CD14-positive monocyte (primary cell): Measurements from ENCODE around the gene LBHD2. TPM values are rescaled to one million over a fixed set of nuclear protein-coding genes. Genes with fewer than 3 reads are reported as not detected.

Experiments used
- DNase-seq, 3 donors: peaks; one replicate each; pipeline ENCODE4 v3.0.0-alpha.2; 2011 to 2022
- H2AFZ ChIP-seq: 2 replicates; pipeline ENCODE4 v1.6.0; 2012; ENCODE audit warnings: mild to moderate bottlenecking, low read depth, low read length, inconsistent platforms; ENCODE audit not compliant: insufficient read depth, poor library complexity, severe bottlenecking
- H3K27ac ChIP-seq, 2 donors: 1 replicate in 1 of 2; 2 replicates in 1 of 2; pipeline ENCODE4 v1.5.1; 2012 to 2013; ENCODE audit warnings: low read length in 2 of 2, control low read depth in 1 of 2, inconsistent platforms in 1 of 2, low read depth in 1 of 2, mild to moderate bottlenecking in 1 of 2
- H3K27me3 ChIP-seq, 2 donors: one replicate each; pipeline versions ENCODE4 v1.6.0 to v1.6.1; 2011 to 2013; ENCODE audit warnings: low read length in 2 of 2; ENCODE audit not compliant: control insufficient read depth in 2 of 2, insufficient read depth in 2 of 2
- H3K36me3 ChIP-seq, 2 donors: replicated peaks in 1 of 2; 1 replicate in 1 of 2; 2 replicates in 1 of 2; pipeline versions ENCODE4 v1.5.1 to v1.6.1; 2012 to 2013; ENCODE audit warnings: low read length in 2 of 2, control low read depth in 1 of 2, inconsistent platforms in 1 of 2, mild to moderate bottlenecking in 1 of 2; ENCODE audit not compliant: insufficient read depth in 2 of 2, control insufficient read depth in 1 of 2
- H3K4me1 ChIP-seq, 2 donors: 1 replicate in 1 of 2; 2 replicates in 1 of 2; pipeline versions ENCODE4 v1.5.1 to v1.6.1; 2012 to 2013; ENCODE audit warnings: low read length in 2 of 2, control low read depth in 1 of 2, inconsistent platforms in 1 of 2, mild to moderate bottlenecking in 1 of 2, moderate library complexity in 1 of 2; ENCODE audit not compliant: insufficient read depth in 2 of 2, control insufficient read depth in 1 of 2
- H3K4me2 ChIP-seq: replicated peaks from 2 replicates; pipeline ENCODE3; 2012; ENCODE audit warnings: low read length, moderate library complexity, mild to moderate bottlenecking; ENCODE audit not compliant: poor library complexity, severe bottlenecking; ENCODE audit errors: extremely low read depth
- H3K4me3 ChIP-seq, 3 experiments: fragments of 200-600 bp in 1 of 3; sonication (generic) in 1 of 3; replicated peaks in 1 of 3; 1 replicate in 2 of 3; 2 replicates in 1 of 3; pipeline ENCODE4 v1.5.1; 2011 to 2013; ENCODE audit warnings: low read length in 3 of 3, mild to moderate bottlenecking in 3 of 3, control low read depth in 2 of 3, low read depth in 2 of 3, inconsistent platforms in 1 of 3, moderate library complexity in 1 of 3
- H3K79me2 ChIP-seq: 2 replicates; pipeline ENCODE4 v1.6.0; 2012; ENCODE audit warnings: mild to moderate bottlenecking, control low read depth, inconsistent platforms, low read length, moderate library complexity; ENCODE audit not compliant: insufficient read depth
- H3K9ac ChIP-seq: 2 replicates; pipeline ENCODE4 v1.6.0; 2017; ENCODE audit warnings: low read length, mild to moderate bottlenecking; ENCODE audit not compliant: insufficient read depth, poor library complexity, severe bottlenecking
- H3K9me3 ChIP-seq, 2 donors: replicated peaks in 1 of 2; 1 replicate in 1 of 2; 2 replicates in 1 of 2; pipeline versions ENCODE4 v1.5.1 to v1.6.1; 2012 to 2013; ENCODE audit warnings: low read length in 2 of 2, control low read depth in 1 of 2; ENCODE audit not compliant: control insufficient read depth in 1 of 2, insufficient read depth in 1 of 2
- H4K20me1 ChIP-seq: 2 replicates; pipeline ENCODE4 v1.6.0; 2012; ENCODE audit warnings: mild to moderate bottlenecking, low read length, control low read depth, moderate library complexity; ENCODE audit not compliant: insufficient read depth
- H3K27ac Mint-ChIP-seq, 7 donors: one replicate each; pipeline ENCODE4 v1.8.0; 2020; ENCODE audit warnings: mild to moderate bottlenecking in 7 of 7, mixed read lengths in 7 of 7, moderate library complexity in 6 of 7, inconsistent platforms in 2 of 7
- H3K27me3 Mint-ChIP-seq, 3 donors: one replicate each; pipeline ENCODE4 v1.8.0; 2021 to 2022; ENCODE audit warnings: low read depth in 3 of 3, mild to moderate bottlenecking in 3 of 3, mixed read lengths in 3 of 3, moderate library complexity in 3 of 3, inconsistent platforms in 1 of 3
- H3K36me3 Mint-ChIP-seq, 2 donors: one replicate each; pipeline ENCODE4 v1.8.0; 2020; ENCODE audit warnings: mixed read lengths in 2 of 2, inconsistent platforms in 1 of 2, mild to moderate bottlenecking in 1 of 2
- H3K4me1 Mint-ChIP-seq: one replicate; pipeline ENCODE4 v1.8.0; 2020; ENCODE audit warnings: mild to moderate bottlenecking, mixed read lengths
- H3K4me3 Mint-ChIP-seq, 2 donors: one replicate each; pipeline ENCODE4 v1.8.0; 2020; ENCODE audit warnings: mild to moderate bottlenecking in 2 of 2, mixed read lengths in 2 of 2, moderate library complexity in 1 of 2
- H3K9me3 Mint-ChIP-seq, 7 donors: one replicate each; pipeline ENCODE4 v1.8.0; 2020 to 2022; ENCODE audit warnings: mixed read lengths in 7 of 7, mild to moderate bottlenecking in 6 of 7, moderate library complexity in 6 of 7, inconsistent platforms in 2 of 7
- CTCF ChIP-seq: fragments of 200-600 bp; IDR thresholded peaks from one replicate; pipeline ENCODE4 v1.8.0; 2022; ENCODE audit warnings: antibody characterized with exemption, mild to moderate bottlenecking
- WGBS: methylation state at CpG from one replicate; pipeline ENCODE4 v1.1.5; 2013; ENCODE audit warnings: missing lambda C conversion rate; ENCODE audit not compliant: insufficient coverage; 5-methylcytosine and 5-hydroxymethylcytosine counted together
- intact Hi-C, 2 donors: fragments of 100-400 bp; cut with micrococcal nuclease; formaldehyde crosslinking; loops; one replicate each; pipeline versions ENCODE4 v1.15.0 to v1.15.1; 2023
- polyA plus RNA-seq, 3 donors: library from polyadenylated mRNA; depleted of rRNA in 1 of 3; unstranded in 2 of 3; stranded (reverse) in 1 of 3; fragments of 300-500 nt in 2 of 3; fragments of >200 nt in 1 of 3; fragmentation: Illumina TruSeq in 2 of 3; gene quantifications; 1 replicate in 2 of 3; 2 replicates in 1 of 3; pipeline ENCODE4 v1.2.3, GENCODE V29; 2012 to 2021

Gene LBHD2
- polyA plus RNA-seq, 3 donors = not detected

- Mint-ChIP-seq H3K27me3 (peaks cover 14 to 28% (median 19%) of the 10 kb centered on the region in 3 donors), H3K36me3 (no peaks in the 10 kb centered on the region), H3K4me3 (no peak overlapping the region), H3K4me1 (peaks cover 5% of the 10 kb centered on the region), H3K9me3 (peaks cover 0 to 2% (median 0%) of the 10 kb centered on the region in 7 donors), H3K27ac (no peak overlapping the region)
- H4K20me1 ChIP-seq = no peaks in the 10 kb centered on the region
- H3K79me2 ChIP-seq = no peaks in the 10 kb centered on the region
- TF ChIP-seq CTCF = no peak
- no peak for DNase-seq
- no peak overlapping the region for H3K27ac ChIP-seq
- H3K4me3 ChIP-seq = no peak overlapping the region
- intact Hi-C loops = no loop called here
- H3K27me3 ChIP-seq = no peaks in the 10 kb centered on the region
- H3K36me3 ChIP-seq = no peaks in the 10 kb centered on the region
- no peaks in the 10 kb centered on the region for H3K4me1 ChIP-seq
- H2AFZ ChIP-seq = no peak overlapping the region
- H3K9me3 ChIP-seq = no peaks in the 10 kb centered on the region
- H3K9ac ChIP-seq = no peak overlapping the region
- H3K4me2 ChIP-seq = no peak overlapping the region
- 75% methylated on average over 13 of the region's 22 CpGs for WGBS
Observed at GRCh38 chr14:103068351-103069073, 15.5 kb upstream of the LBHD2 start.

GRCh38 chr14:103070263-103070885, 13.6 kb upstream of the LBHD2 start:
- Histone ChIP-seq H3K9ac (no peak overlapping the region), H2AFZ (no peak overlapping the region), H3K27ac (no peak overlapping the region), H3K9me3 (no peaks in the 10 kb centered on the region), H3K36me3 (no peaks in the 10 kb centered on the region), H3K4me3 (no peak overlapping the region), H3K79me2 (no peaks in the 10 kb centered on the region), H3K4me1 (peaks cover 3 to 4% of the 10 kb centered on the region in 2 donors), H3K27me3 (peaks cover 0 to 13% of the 10 kb centered on the region in 2 donors), H4K20me1 (no peaks in the 10 kb centered on the region), H3K4me2 (no peak overlapping the region)
- H3K27me3 Mint-ChIP-seq = peaks cover 6 to 38% (median 17%) of the 10 kb centered on the region in 3 donors
- H3K4me3 Mint-ChIP-seq = no peak overlapping the region
- no peak for TF ChIP-seq CTCF
- WGBS = 86% methylated on average over 6 of the region's 8 CpGs
- H3K27ac Mint-ChIP-seq = no peak overlapping the region
- H3K4me1 Mint-ChIP-seq = peaks cover 5% of the 10 kb centered on the region
- H3K9me3 Mint-ChIP-seq = peaks cover 0 to 2% (median 0%) of the 10 kb centered on the region in 7 donors
- DNase-seq = no peak
- no peaks in the 10 kb centered on the region for H3K36me3 Mint-ChIP-seq
- intact Hi-C loops = loop anchor here in 1 of 2 donors (10.0 kb wide), 1 partner anchor 114 kb away; no protein-coding TSS in a partner anchor
